Measurements from ENCODE around the gene B4GALT1. TPM values are rescaled to one million over a fixed set of nuclear protein-coding genes. Genes with fewer than 3 reads are reported as not detected.
A peak's percentile ranks its signal among the peaks of the same experiment; 100 is the strongest.
"Not testable (repeated sequence)": the region's sequence is repeated elsewhere in the genome, so short reads cannot be mapped to it uniquely, and the experiment has no call there.

Gene B4GALT1
- total and polyA plus RNA-seq, 9 donors: 35.8 to 226 (median 88.3) TPM

GRCh38 chr9:33162721-33163311 is 4.3 kb downstream of the B4GALT1 start:
- H3K9me3 ChIP-seq: no peaks in the 10 kb centered on the region
- peak overlapping the region; percentile 75 to 95 for H3K27ac ChIP-seq
- TF ChIP-seq EP300 (IDR thresholded peaks at IDR 0.05): peak; percentile 91
- TF ChIP-seq, protein P1, sequence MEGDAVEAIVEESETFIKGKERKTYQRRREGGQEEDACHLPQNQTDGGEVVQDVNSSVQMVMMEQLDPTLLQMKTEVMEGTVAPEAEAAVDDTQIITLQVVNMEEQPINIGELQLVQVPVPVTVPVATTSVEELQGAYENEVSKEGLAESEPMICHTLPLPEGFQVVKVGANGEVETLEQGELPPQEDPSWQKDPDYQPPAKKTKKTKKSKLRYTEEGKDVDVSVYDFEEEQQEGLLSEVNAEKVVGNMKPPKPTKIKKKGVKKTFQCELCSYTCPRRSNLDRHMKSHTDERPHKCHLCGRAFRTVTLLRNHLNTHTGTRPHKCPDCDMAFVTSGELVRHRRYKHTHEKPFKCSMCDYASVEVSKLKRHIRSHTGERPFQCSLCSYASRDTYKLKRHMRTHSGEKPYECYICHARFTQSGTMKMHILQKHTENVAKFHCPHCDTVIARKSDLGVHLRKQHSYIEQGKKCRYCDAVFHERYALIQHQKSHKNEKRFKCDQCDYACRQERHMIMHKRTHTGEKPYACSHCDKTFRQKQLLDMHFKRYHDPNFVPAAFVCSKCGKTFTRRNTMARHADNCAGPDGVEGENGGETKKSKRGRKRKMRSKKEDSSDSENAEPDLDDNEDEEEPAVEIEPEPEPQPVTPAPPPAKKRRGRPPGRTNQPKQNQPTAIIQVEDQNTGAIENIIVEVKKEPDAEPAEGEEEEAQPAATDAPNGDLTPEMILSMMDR (IDR thresholded peaks at IDR 0.05): peak in 1 of 3 donors; percentile 9
- TF ChIP-seq POLR2A (IDR thresholded peaks at IDR 0.05): peak; percentile 37
- no peaks in the 10 kb centered on the region for H3K36me3 ChIP-seq
- no peak overlapping the region for H3K4me3 ChIP-seq
- 30 to 53% (median 46%) methylated on average over 9 of the region's 9 CpGs for WGBS, 3 donors
- intact Hi-C loops (cut with DNase I): loop anchor here in 2 of 4 donors (10.0 kb wide), 2 partner anchors 52 to 1502 kb away; partner anchors contain the start of gene CCL27 (in 1 of the 2)
- DNase-seq: peak in 4 of 5 donors; percentile 44 to 82 (median 64)
- H3K4me1 ChIP-seq (ENCODE audit: insufficient read depth): peaks cover 41% of the 10 kb centered on the region
- H3K27me3 ChIP-seq: no peaks in the 10 kb centered on the region

GRCh38 chr9:33161589-33162132 is 5.5 kb downstream of the B4GALT1 start:
- DNase-seq: no peak
- 58 to 67% (median 59%) methylated on average over 1 of the region's 1 CpG for WGBS, 3 donors
- H3K27me3 ChIP-seq: no peaks in the 10 kb centered on the region
- H3K9me3 ChIP-seq: no peaks in the 10 kb centered on the region
- H3K4me1 ChIP-seq (ENCODE audit: insufficient read depth): peaks cover 40% of the 10 kb centered on the region
- H3K27ac ChIP-seq: peak overlapping the region; percentile 60 to 95
- no peak overlapping the region for H3K4me3 ChIP-seq
- TF ChIP-seq, protein P1 (IDR thresholded peaks at IDR 0.05): no peak
- TF ChIP-seq POLR2A (IDR thresholded peaks at IDR 0.05): no peak
- TF ChIP-seq EP300 (IDR thresholded peaks at IDR 0.05): no peak
- no peaks in the 10 kb centered on the region for H3K36me3 ChIP-seq
- intact Hi-C loops (cut with DNase I): loop anchor here in 2 of 4 donors (10.0 kb wide), 2 partner anchors 53 to 1503 kb away; partner anchors contain the start of gene CCL27 (in 1 of the 2)

GRCh38 chr9:33161011-33161588 is 6.0 kb downstream of the B4GALT1 start:
- WGBS, 3 donors: 27 to 37% (median 28%) methylated on average over 6 of the region's 6 CpGs
- Histone ChIP-seq H3K4me1 (ENCODE audit: insufficient read depth) (peaks cover 40% of the 10 kb centered on the region), H3K27ac (peak overlapping the region; percentile 60 to 95), H3K27me3 (no peaks in the 10 kb centered on the region), H3K36me3 (no peaks in the 10 kb centered on the region), H3K4me3 (no peak overlapping the region), H3K9me3 (no peaks in the 10 kb centered on the region)
- intact Hi-C loops (cut with DNase I): loop anchor here in 2 of 4 donors (10.0 kb wide), 2 partner anchors 54 to 1504 kb away; partner anchors contain the start of gene CCL27 (in 1 of the 2)
- no peak for TF ChIP-seq POLR2A (IDR thresholded peaks at IDR 0.05)
- TF ChIP-seq EP300 (IDR thresholded peaks at IDR 0.05): no peak
- peak; percentile 70 to 75 (median 74) for DNase-seq

DNA sequence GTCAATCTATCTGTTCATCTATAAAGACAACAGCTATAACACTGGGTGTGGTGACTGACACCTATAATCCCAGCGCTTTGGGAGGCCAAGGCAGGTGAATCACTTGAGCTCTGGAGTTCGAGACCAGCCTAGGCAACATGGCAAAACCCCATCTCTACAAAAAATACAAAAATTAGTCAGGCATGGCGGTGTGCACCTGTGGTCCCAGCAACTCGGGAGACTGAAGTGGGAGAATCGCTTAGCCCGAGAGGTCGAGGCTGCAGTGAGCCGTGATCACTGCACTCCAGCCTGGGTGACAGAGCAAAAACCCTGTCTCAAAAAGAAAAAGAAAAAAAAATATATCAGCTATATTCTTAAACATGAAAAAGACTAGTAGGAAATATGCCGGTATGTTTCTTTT is 6.7 kb downstream of the B4GALT1 start:
- 65 to 69% (median 67%) methylated on average over 9 of the region's 9 CpGs for WGBS, 3 donors
- H3K27me3 ChIP-seq, H3K4me3 ChIP-seq, DNase-seq, H3K36me3 ChIP-seq, H3K9me3 ChIP-seq: not testable (repeated sequence)
- peaks cover 40% of the 10 kb centered on the region for H3K4me1 ChIP-seq (ENCODE audit: insufficient read depth)
- peak overlapping the region in 1 of 2 donors; percentile 95 for H3K27ac ChIP-seq
- intact Hi-C loops (cut with DNase I): loop anchor here in 2 of 4 donors (10.0 kb wide), 2 partner anchors 54 to 1504 kb away; partner anchors contain the start of gene CCL27 (in 1 of the 2)

- peaks cover 40% of the 10 kb centered on the region for H3K4me1 ChIP-seq (ENCODE audit: insufficient read depth)
- no peaks in the 10 kb centered on the region for H3K9me3 ChIP-seq
- H3K27me3 ChIP-seq: no peaks in the 10 kb centered on the region
- TF ChIP-seq, protein P1 (IDR thresholded peaks at IDR 0.05): no peak
- TF ChIP-seq POLR2A (IDR thresholded peaks at IDR 0.05) (no peak), EP300 (IDR thresholded peaks at IDR 0.05) (no peak)
- DNase-seq: peak in 1 of 5 donors; percentile 28
- H3K27ac ChIP-seq: peak overlapping the region; percentile 44 to 95
- no peak overlapping the region for H3K4me3 ChIP-seq
- intact Hi-C loops (cut with DNase I): loop anchor here in 2 of 4 donors (10.0 kb wide), 3 partner anchors 55 to 1505 kb away; partner anchors contain the start of gene CCL27 (in 1 of the 2)
- no peaks in the 10 kb centered on the region for H3K36me3 ChIP-seq
- 2 to 14% (median 12%) methylated on average over 1 of the region's 1 CpG for WGBS, 3 donors
These were observed 7.4 kb downstream of the B4GALT1 start for GRCh38 chr9:33159777-33160127.

All from ovary (tissue), 9 donors.